ENCODE measurements around the gene CHAT.

GRCh38 chr10:49631975-49632374 is 18.1 kb downstream of the CHAT start:
- TF ChIP-seq CTCF (IDR thresholded peaks at IDR 0.05) (no peak), POLR2A (IDR thresholded peaks at IDR 0.05) (no peak)

Data from adrenal gland (tissue), 5 donors.